ENCODE data around the gene BANP. TPM values are rescaled to one million over a fixed set of nuclear protein-coding genes. Genes with fewer than 3 reads are reported as not detected.
"Not testable (repeated sequence)": the region's sequence is repeated elsewhere in the genome, so short reads cannot be mapped to it uniquely, and the experiment has no call there.

Gene BANP
- polyA plus RNA-seq, 4 donors, result 22.8 to 34.0 (median 26.1) TPM

GRCh38 chr16:88010968-88011483 lies 59.8 kb downstream of the BANP start:
- DNase-seq (ENCODE audit: low read depth in 4 of 4, low spot score in 3 of 4), result no peak

- DNase-seq (ENCODE audit: low read depth in 4 of 4, low spot score in 3 of 4), result no peak
Measured at GRCh38 chr16:88012360-88012759, 61.1 kb downstream of the BANP start.

DNA sequence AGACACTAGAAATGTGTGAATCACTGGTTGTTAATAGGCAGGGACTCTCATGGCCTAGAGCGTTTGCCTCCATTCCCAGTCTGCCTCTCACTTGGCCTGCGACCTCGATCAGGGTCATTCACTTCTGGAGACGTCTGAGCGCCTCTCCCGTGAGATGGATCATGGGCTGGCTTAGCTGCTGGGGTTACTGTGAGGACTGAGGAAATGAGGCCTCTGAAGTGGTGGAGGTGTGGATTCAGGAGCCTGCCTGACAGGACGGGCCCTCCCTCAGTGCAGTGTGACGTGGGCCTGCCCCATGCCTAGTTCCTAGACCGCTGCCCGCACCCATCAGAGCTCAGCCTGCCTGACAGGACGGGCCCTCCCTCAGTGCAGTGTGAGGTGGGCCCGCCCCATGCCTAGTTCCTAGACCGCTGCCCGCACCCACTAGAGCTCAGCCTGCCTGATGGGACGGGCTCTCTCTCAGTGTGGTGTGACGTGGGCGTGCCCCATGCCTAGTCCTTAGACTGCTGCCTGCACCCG lies 61.9 kb downstream of the BANP start:
- DNase-seq (ENCODE audit: low read depth in 4 of 4, low spot score in 3 of 4), result no peak

- no peak for DNase-seq (ENCODE audit: low read depth in 4 of 4, low spot score in 3 of 4)
Measured at GRCh38 chr16:88013766-88014251, 62.6 kb downstream of the BANP start.

- no peak for DNase-seq (ENCODE audit: low read depth in 4 of 4, low spot score in 3 of 4)
Measured at GRCh38 chr16:88014252-88014781, 63.1 kb downstream of the BANP start.

DNA sequence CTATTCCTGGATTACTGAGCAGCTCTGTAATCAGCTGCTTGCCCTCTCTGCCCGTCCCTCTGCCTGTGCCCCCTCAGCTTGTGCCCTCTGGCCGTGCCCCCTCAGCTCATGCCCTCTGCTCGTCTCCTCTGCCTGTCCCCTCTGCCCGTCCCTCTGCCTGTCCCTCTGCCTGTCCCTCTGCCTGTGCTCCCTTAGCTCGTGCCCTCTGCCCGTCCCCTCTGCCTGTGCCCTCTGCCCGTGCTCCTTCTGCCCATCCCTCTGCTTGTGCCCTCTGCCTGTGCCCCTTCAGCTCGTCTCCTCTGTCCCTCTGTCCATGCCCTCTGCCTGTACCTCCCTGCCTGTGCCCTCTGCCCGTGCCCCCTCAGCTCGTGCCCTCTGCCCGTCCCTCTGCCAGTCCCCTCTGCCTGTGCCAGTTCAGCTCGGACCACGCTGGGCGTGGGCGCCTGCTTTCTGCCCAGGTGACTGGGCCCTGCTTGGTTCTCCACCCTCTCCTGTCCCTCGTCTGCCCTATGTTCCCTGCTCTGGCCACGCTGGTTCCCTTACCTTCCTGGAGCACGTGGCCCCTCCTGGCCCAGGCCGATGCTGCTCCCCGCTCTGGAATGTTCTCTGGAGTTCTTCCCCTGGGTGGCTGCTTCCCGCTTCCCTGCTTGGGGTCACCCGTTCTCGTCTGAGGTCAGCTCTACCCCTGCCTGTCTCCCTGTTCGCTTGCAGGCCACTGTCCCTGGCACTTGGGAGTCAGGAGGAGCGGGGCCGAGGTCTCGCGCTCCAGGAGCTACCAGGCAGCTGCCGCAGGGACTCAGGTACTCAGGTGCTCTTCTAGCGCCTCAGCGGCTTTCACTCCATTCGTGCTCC lies 63.9 kb downstream of the BANP start:
- no peak for DNase-seq (ENCODE audit: low read depth in 4 of 4, low spot score in 3 of 4)

DNA sequence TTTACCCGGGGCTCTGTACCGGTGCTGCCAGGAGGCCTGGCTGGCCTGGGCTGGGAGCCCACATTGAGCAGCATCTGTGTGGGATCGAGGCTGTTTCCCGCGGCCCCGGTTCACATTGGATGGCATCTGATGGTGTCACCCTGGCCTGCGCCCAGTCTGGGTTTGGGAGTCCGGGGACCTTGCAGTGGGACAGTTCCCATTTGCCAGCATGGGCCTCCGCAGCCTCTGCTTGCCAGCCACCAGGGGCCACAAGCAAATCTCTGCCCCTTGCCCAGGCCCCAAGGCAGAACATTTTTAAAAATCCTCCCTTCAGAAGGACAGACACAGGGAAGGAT lies 64.5 kb downstream of the BANP start:
- no peak for DNase-seq (ENCODE audit: low read depth in 4 of 4, low spot score in 3 of 4)

DNA sequence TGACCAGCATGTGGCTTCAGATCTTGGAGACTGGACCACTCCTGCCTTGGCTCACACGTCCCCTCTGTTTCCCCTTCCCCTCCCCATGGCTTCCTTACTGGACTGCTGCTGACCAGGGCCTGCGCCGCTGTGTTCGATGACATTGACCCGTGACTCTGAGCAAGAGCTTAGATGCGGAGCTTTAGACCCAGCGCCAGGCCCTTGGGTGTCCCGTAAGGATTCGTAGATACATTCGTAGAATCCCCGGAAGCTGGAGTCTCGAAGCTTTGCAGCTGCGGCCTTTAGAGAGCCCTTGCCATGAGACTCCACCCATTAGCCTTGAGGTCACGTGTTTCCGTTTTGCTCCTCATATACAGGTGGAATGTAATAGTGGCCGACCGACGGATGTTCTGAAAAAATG lies 65.2 kb downstream of the BANP start:
- DNase-seq (ENCODE audit: low read depth in 4 of 4, low spot score in 3 of 4), result not testable (repeated sequence)

DNA sequence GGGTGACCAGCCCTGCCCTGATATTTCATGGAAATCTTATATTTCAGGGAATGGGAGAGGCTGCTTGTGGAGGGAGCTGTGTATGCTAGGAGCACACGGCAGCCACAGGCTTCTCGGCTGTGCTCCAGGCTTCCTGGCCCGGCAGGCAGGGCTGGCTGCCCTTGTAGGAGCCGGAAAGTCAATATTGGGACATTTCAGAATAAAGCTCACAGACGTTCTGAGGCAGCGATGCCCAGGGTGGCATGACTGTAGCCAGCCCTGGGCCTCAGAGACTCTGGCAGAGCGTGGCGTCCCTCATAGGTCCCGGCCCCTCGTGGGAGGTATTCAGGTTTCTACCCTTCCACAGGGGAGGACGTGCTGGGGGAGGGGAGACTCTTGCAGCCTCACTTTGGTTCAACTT lies 65.7 kb downstream of the BANP start:
- DNase-seq (ENCODE audit: low read depth in 4 of 4, low spot score in 3 of 4), result no peak

DNA sequence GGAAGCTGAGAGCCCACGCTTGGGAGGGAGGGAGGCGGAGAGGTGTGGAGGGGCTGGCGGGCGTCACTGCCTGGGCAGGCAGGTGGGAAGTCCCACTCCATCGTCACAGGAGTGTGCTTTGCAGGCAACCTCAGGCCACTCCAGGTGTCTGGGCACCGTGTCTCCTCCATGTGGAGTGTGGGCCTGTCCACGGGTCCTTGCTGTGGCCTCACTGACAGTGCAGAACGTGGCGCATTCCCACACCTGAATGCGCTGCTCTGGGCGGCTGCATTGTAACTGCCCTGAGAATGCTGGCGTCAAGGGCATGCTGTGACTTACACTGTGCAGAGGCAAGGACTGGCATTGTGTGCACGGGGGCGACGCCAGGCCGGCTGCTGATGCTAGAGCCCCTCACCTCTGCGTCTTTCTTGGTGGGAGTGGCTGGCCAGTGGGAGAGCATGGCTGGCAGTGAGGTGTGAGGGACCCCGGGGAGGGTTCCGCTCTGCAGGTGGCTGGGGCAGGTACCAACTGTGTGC lies 66.4 kb downstream of the BANP start:
- DNase-seq (ENCODE audit: low read depth in 4 of 4, low spot score in 3 of 4), result no peak

DNA sequence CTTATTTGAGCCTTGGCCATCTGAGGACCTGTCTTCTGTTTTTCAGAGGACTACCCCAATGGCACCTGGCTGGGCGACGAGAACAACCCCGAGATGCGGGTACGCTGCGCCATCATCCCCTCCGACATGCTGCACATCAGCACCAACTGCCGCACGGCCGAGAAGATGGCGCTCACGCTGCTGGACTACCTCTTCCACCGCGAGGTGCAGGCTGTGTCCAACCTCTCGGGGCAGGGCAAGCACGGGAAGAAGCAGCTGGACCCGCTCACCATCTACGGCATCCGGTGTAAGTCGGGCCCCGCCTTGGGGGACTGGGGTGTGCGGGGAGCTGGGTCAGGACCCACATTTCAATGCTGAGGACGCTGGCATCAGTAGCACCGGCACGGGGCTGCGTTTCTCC lies 67.1 kb downstream of the BANP start:
- DNase-seq (ENCODE audit: low read depth in 4 of 4, low spot score in 3 of 4), result not testable (repeated sequence)

- not testable (repeated sequence) for DNase-seq (ENCODE audit: low read depth in 4 of 4, low spot score in 3 of 4)
Measured at GRCh38 chr16:88019041-88019820, 68.0 kb downstream of the BANP start.

- no peak for DNase-seq (ENCODE audit: low read depth in 4 of 4, low spot score in 3 of 4)
Measured at GRCh38 chr16:88019821-88020515, 68.7 kb downstream of the BANP start.

- no peak for DNase-seq (ENCODE audit: low read depth in 4 of 4, low spot score in 3 of 4)
Measured at GRCh38 chr16:88020516-88020885, 69.3 kb downstream of the BANP start.

DNA sequence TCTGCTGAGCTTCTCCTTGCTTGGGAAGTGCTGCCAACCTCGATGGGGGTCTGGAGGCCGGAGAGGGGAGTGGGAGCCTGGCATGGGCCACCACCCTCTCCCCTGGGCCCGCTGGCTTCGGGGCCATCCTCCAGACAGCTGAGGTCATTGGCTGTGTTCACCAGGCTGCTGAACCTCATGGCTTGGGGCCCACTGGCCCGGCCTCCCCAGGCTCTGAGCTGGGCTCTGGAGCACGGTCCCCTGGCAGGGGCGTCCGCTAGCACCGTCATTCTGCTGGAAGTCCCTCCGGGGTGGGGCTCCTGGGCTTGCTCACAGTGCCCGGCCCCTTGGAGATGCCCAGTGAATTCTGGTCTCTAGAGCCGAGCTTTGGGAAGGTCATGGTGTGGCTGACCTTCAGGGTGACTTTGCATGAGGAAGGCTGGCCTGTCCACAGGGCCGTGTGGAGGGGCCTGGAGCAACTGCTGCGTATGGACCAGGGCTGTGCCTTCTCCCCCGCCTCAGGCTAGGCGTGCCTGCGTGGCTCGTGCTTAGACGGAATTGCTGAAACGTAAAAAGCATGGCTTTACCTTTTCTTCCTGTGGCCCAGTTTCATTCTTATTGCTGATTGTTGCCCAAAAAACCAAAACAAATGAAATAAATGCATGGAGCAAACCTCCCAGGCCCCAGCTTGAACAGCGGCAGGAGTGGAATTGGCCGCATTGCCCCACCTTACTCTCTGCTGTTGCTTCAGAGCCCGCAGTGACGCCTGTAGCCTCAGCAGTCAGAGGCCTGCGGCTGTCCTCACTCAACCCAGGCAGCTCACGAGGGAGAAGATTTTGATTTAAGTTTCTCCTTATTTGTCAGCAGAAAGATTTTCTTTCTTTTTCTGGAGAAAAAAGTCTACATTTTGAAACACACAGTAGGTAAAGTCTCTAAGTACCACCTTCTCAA lies 70.1 kb downstream of the BANP start:
- not testable (repeated sequence) for DNase-seq (ENCODE audit: low read depth in 4 of 4, low spot score in 3 of 4)

DNA sequence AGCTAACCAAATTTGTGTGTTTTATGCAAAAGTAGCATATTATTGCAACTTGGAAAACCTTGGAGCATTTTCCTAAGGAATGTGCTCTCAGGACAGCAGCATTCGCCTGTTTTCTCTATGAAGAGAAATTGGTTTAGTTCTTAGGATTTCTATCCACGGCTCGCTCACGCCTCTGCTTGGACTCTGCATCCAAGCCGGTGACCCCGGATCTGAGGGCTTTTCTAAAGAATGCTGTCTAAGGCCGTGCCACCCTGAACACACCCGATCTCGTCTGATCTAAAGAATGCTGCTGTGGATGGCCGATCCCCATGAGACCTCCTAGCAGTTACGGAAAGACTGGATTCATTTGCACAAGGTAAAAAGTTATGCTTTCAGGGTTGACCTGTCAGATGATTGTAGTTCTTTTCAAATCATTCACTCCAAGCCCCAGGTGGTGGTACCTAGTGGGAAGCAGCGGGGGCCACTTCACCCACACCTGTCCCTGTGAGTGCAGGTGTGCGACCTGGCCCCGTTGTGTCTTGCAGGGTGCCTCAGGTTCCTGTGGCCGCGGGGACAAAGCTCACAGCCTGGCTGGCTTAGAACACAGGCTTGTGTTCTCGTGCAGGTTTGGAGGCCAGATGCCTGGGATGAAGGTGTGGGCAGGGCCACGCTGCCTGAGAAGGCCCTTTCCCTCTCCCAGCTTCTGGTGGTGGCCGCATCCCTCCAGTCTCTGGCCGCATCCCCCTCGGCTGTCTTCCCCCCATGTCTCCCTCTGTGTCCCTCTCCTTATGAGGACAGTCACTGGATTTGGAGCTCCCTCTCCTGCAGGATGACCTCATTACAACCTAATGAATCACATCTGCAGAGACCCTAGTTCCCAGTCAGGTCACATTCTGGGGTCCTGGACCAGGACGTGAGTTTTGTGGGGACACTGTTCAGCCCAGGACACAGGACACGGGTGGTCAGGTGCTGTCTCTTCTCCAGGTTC lies 71.1 kb downstream of the BANP start:
- DNase-seq (ENCODE audit: low read depth in 4 of 4, low spot score in 3 of 4), result no peak

DNA sequence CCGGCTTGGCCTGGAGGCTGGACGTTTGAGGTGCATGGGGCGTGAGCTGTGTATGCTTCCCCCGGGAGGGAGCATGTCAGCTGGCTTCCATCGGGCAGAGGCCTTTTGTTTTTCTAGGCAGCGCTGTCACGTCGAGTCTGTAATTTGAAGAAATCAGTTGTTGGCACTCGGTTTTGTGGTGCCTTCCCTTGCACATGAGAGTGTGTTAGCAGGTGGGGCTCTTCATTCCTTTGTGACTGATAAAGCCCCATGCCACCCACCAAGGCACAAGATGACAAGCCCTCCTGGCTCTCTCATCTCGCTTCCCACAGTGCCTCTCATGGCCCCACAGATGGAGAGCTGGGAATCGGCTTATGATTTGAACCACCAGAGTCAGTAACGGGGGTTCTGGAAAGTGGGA lies 72.1 kb downstream of the BANP start:
- DNase-seq (ENCODE audit: low read depth in 4 of 4, low spot score in 3 of 4), result no peak

- no peak for DNase-seq (ENCODE audit: low read depth in 4 of 4, low spot score in 3 of 4)
Measured at GRCh38 chr16:88023786-88024185, 72.6 kb downstream of the BANP start.
